Measurements from ENCODE around the gene NEB. TPM values are rescaled to one million over a fixed set of nuclear protein-coding genes. Genes with fewer than 3 reads are reported as not detected.
"Not testable (repeated sequence)": the region's sequence is repeated elsewhere in the genome, so short reads cannot be mapped to it uniquely, and the experiment has no call there.

NEB gene
- total and polyA plus RNA-seq, 9 donors: 0.18 to 1.8 (median 0.26) TPM

DNA sequence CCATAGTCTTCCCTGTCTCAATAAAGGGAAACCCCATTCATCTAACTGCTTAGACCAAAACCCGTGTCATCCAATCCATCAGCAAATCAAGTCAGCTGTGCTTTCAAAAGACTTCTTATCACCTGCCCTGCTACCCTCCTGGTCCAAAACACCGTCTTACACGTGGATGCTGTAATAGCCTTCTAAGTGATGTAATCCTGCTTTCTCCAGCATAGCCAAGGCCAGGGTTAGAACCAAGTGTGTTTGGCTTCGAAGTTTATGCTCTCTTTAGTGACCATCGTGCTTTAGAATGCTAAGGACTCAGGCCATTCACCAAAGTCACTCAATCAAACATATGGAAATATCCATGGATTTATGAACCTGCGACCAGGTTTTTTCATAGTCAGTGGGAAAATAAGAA is 25.5 kb downstream of the NEB start:
- Histone ChIP-seq H3K36me3 (no peaks in the 10 kb centered on the region), H3K4me1 (ENCODE audit: insufficient read depth) (no peaks in the 10 kb centered on the region), H3K4me3 (no peak overlapping the region), H3K9me3 (no peaks in the 10 kb centered on the region), H3K27me3 (no peaks in the 10 kb centered on the region), H3K27ac (no peak overlapping the region)
- DNase-seq: no peak
- 80 to 88% (median 83%) methylated on average over 6 of the region's 6 CpGs for WGBS, 3 donors
- TF ChIP-seq CTCF (IDR thresholded peaks at IDR 0.05) (no peak), POLR2A (IDR thresholded peaks at IDR 0.05) (no peak), EP300 (IDR thresholded peaks at IDR 0.05) (no peak)
- intact Hi-C loops (cut with DNase I): no loop called here

GRCh38 chr2:151707857-151708256 is 26.4 kb downstream of the NEB start:
- Histone ChIP-seq H3K27me3 (no peaks in the 10 kb centered on the region), H3K4me1 (ENCODE audit: insufficient read depth) (no peaks in the 10 kb centered on the region), H3K4me3 (no peak overlapping the region), H3K36me3 (no peaks in the 10 kb centered on the region), H3K9me3 (no peaks in the 10 kb centered on the region), H3K27ac (no peak overlapping the region)
- WGBS, 3 donors: 33 to 46% (median 40%) methylated on average over 4 of the region's 4 CpGs
- intact Hi-C loops (cut with DNase I): no loop called here
- no peak for DNase-seq
- TF ChIP-seq EP300 (IDR thresholded peaks at IDR 0.05): no peak
- no peak for TF ChIP-seq POLR2A (IDR thresholded peaks at IDR 0.05)
- no peak for TF ChIP-seq CTCF (IDR thresholded peaks at IDR 0.05)

DNA sequence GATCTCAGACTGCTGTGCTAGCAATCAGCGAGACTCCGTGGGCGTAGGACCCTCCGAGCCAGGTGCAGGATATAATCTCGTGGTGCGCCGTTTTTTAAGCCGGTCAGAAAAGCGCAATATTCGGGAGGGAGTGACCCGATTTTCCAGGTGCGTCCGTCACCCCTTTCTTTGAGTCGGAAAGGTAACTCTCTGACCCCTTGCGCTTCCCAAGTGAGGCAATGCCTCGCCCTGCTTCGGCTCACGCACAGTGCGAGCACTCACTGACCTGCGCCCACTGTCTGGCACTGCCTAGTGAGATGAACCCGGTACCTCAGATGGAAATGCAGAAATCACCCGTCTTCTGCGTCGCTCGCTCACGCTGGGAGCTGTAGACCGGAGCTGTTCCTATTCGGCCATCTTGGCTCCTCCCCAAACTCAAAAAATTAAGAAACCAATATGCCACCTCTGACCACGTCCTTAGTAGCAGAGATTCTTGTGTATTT is 29.8 kb downstream of the NEB start:
- H3K27ac ChIP-seq; DNase-seq; H3K4me1 ChIP-seq (ENCODE audit: insufficient read depth); intact Hi-C loops (cut with DNase I); H3K36me3 ChIP-seq; H3K4me3 ChIP-seq; H3K27me3 ChIP-seq; H3K9me3 ChIP-seq: not testable (repeated sequence)
- 91 to 96% (median 92%) methylated on average over 25 to 29 of the region's 29 CpGs for WGBS, 3 donors

- H3K9me3 ChIP-seq; DNase-seq; intact Hi-C loops (cut with DNase I); H3K27ac ChIP-seq; H3K4me3 ChIP-seq; H3K4me1 ChIP-seq (ENCODE audit: insufficient read depth); H3K36me3 ChIP-seq; H3K27me3 ChIP-seq: not testable (repeated sequence)
These were observed 36.1 kb downstream of the NEB start for GRCh38 chr2:151698134-151698533.

DNA sequence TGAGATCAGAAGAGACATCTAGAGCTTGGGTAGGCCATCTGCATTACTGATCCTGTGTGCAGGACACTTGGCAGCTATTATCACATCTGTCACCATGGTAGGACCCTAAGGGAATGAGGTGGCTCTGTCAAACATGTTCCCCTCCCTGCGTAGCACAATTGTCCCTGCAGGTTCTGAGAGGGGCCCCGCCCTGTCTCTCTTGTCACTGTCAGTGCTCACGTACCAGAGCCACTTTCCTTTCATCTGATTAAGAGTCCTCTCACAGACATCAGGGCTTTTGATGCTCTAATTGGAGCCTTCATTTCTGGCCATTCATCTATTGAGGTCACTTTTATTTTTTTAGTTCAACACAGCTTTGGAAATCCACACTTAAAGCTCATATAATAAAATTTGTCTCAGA is 38.5 kb downstream of the NEB start:
- DNase-seq: no peak
- no peak overlapping the region for H3K27ac ChIP-seq
- H3K9me3 ChIP-seq: no peaks in the 10 kb centered on the region
- H3K36me3 ChIP-seq: no peaks in the 10 kb centered on the region
- no peak for TF ChIP-seq POLR2A (IDR thresholded peaks at IDR 0.05)
- TF ChIP-seq CTCF (IDR thresholded peaks at IDR 0.05): no peak
- TF ChIP-seq EP300 (IDR thresholded peaks at IDR 0.05): no peak
- WGBS, 3 donors: 83 to 91% (median 88%) methylated on average over 3 of the region's 3 CpGs
- intact Hi-C loops (cut with DNase I): no loop called here
- no peak overlapping the region for H3K4me3 ChIP-seq
- no peaks in the 10 kb centered on the region for H3K27me3 ChIP-seq
- no peaks in the 10 kb centered on the region for H3K4me1 ChIP-seq (ENCODE audit: insufficient read depth)

DNA sequence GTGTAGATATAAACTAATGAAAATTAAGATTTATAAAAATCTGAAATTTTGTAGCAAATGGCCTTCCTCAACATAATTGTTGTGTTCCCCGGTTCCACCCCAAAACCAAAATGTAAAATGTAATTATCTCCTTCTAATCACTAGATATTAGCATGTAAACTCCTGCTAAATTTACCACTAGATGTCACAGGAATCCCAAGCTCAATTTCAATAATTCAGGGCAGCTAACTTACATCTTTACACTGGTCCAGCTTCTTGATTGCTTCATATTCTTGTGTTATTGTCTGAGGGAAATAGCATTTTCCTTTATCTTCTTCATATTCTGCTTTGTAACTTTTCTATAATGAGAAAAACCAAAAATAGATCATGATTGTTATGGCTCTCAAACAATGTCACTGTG is 42.6 kb downstream of the NEB start:
- Histone ChIP-seq H3K9me3 (no peaks in the 10 kb centered on the region), H3K4me3 (no peak overlapping the region), H3K27me3 (no peaks in the 10 kb centered on the region), H3K4me1 (ENCODE audit: insufficient read depth) (no peaks in the 10 kb centered on the region), H3K36me3 (no peaks in the 10 kb centered on the region), H3K27ac (no peak overlapping the region)
- DNase-seq: no peak
- intact Hi-C loops (cut with DNase I): no loop called here
- 91 to 98% (median 93%) methylated on average over 1 of the region's 1 CpG for WGBS, 3 donors
- TF ChIP-seq CTCF (IDR thresholded peaks at IDR 0.05) (no peak), POLR2A (IDR thresholded peaks at IDR 0.05) (no peak), EP300 (IDR thresholded peaks at IDR 0.05) (no peak)
